Thymus (tissue), 11 donors: ENCODE results near the gene SLX9. TPM values are rescaled to one million over a fixed set of nuclear protein-coding genes. Genes with fewer than 3 reads are reported as not detected.

ENCODE experiments used
- DNase-seq, 9 donors: peaks; one replicate each; pipeline ENCODE4 v3.0.0-alpha.2; 2013; ENCODE audit warnings: low spot score in 9 of 9, low read depth in 6 of 9, missing footprints in 1 of 9
- H3K27ac ChIP-seq, 2 donors: one replicate each; pipeline ENCODE4 v1.5.1; 2013; ENCODE audit warnings: control low read depth in 1 of 2, low read depth in 1 of 2, low read length in 1 of 2, mild to moderate bottlenecking in 1 of 2, moderate library complexity in 1 of 2
- H3K27me3 ChIP-seq, 2 donors: one replicate each; pipeline ENCODE4 v1.5.1; 2013; ENCODE audit warnings: low read length in 1 of 2; ENCODE audit not compliant: control insufficient read depth in 2 of 2, insufficient read depth in 1 of 2
- H3K36me3 ChIP-seq, 2 donors: one replicate each; pipeline ENCODE4 v1.5.1; 2013; ENCODE audit warnings: low read length in 1 of 2, mild to moderate bottlenecking in 1 of 2, moderate library complexity in 1 of 2; ENCODE audit not compliant: control insufficient read depth in 2 of 2, insufficient read depth in 2 of 2
- H3K4me1 ChIP-seq, 2 donors: one replicate each; pipeline ENCODE4 v1.5.1; 2013; ENCODE audit warnings: low read length in 2 of 2; ENCODE audit not compliant: control insufficient read depth in 2 of 2, insufficient read depth in 2 of 2
- H3K4me3 ChIP-seq, 2 donors: one replicate each; pipeline ENCODE4 v1.5.1; 2013; ENCODE audit warnings: low read length in 2 of 2, control low read depth in 1 of 2, mild to moderate bottlenecking in 1 of 2
- H3K9me3 ChIP-seq, 2 donors: one replicate each; pipeline ENCODE4 v1.5.1; 2013; ENCODE audit warnings: low read length in 1 of 2, mild to moderate bottlenecking in 1 of 2; ENCODE audit not compliant: control insufficient read depth in 2 of 2, insufficient read depth in 1 of 2
- WGBS: extraction: QIAGEN DNeasy Blood & Tissue Kit; methylation state at CpG from one replicate; pipeline ENCODE4 v1.1.7; 2013; 5-methylcytosine and 5-hydroxymethylcytosine counted together
- polyA plus RNA-seq: library from polyadenylated mRNA; stranded (reverse); fragments of 200-250 nt; gene quantifications from one replicate; pipeline ENCODE4 v1.2.3, GENCODE V29; 2013
- total RNA-seq: library from RNA; stranded (reverse); fragments of 120-200 nt; gene quantifications from one replicate; pipeline ENCODE4 v1.2.4, GENCODE V29; 2013
- donor health status: healthy.

The SLX9 gene
- total and polyA plus RNA-seq, 2 donors, result 28.4 to 29.0 TPM

DNA sequence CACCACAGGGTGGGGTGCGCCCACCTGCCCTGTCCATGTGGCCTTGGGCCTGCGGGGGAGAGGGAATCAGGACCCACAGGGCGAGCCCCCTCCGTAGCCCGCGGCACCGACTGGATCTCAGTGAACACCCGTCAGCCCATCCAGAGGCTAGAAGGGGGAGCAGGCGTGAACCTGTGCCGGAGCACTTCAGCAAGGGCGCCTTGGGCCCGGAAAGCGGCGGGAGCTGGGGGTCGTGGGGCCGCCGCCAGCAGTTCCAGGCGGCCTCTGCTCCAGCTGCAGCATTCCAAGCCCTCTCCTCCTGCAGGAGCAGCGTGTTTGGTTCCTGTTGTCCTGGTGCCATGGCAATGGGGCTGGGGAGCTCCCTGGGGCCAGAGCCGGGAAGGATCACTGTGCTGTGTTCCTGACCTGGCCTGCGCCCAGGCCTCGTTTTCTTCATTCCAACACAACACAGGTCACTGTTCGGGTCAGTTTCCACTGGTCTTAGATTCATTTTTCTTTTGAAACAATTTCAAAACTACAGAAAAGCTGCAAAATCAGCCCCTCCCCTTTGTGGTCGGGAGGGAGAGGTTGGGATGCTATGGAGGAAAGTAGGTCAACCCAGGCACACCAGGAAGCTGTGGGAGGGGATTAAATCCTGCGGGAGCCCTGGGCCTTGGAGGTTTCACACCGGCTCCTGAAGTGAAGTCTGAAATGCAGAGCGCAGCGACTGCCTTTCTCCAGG, 18.8 kb downstream of the SLX9 start:
- H3K4me1 ChIP-seq, result no peaks in the 10 kb centered on the region
- H3K4me3 ChIP-seq, result no peak overlapping the region
- no peak overlapping the region for H3K27ac ChIP-seq
- 93% methylated on average over 28 of the region's 28 CpGs for WGBS
- H3K36me3 ChIP-seq, result peaks cover 54 to 61% of the 10 kb centered on the region in 2 donors
- no peak for DNase-seq
- peaks cover 0 to 3% of the 10 kb centered on the region in 2 donors for H3K9me3 ChIP-seq
- no peaks in the 10 kb centered on the region for H3K27me3 ChIP-seq

- Histone ChIP-seq H3K36me3 (peaks cover 50 to 55% of the 10 kb centered on the region in 2 donors), H3K4me3 (no peak overlapping the region), H3K27me3 (no peaks in the 10 kb centered on the region), H3K27ac (no peak overlapping the region), H3K9me3 (peaks cover 0 to 3% of the 10 kb centered on the region in 2 donors), H3K4me1 (no peaks in the 10 kb centered on the region)
- WGBS, result 97% methylated on average over 26 of the region's 26 CpGs
- no peak for DNase-seq
Observed at GRCh38 chr21:44959376-44960091, 19.7 kb downstream of the SLX9 start.

- H3K4me1 ChIP-seq, result peaks cover 0 to 7% of the 10 kb centered on the region in 2 donors
- H3K4me3 ChIP-seq, result no peak overlapping the region
- peaks cover 44 to 54% of the 10 kb centered on the region in 2 donors for H3K36me3 ChIP-seq
- 95% methylated on average over 23 of the region's 23 CpGs for WGBS
- H3K9me3 ChIP-seq, result peaks cover 0 to 3% of the 10 kb centered on the region in 2 donors
- no peak for DNase-seq
- no peak overlapping the region for H3K27ac ChIP-seq
- no peaks in the 10 kb centered on the region for H3K27me3 ChIP-seq
Observed at GRCh38 chr21:44960141-44961092, 20.6 kb downstream of the SLX9 start.

DNA sequence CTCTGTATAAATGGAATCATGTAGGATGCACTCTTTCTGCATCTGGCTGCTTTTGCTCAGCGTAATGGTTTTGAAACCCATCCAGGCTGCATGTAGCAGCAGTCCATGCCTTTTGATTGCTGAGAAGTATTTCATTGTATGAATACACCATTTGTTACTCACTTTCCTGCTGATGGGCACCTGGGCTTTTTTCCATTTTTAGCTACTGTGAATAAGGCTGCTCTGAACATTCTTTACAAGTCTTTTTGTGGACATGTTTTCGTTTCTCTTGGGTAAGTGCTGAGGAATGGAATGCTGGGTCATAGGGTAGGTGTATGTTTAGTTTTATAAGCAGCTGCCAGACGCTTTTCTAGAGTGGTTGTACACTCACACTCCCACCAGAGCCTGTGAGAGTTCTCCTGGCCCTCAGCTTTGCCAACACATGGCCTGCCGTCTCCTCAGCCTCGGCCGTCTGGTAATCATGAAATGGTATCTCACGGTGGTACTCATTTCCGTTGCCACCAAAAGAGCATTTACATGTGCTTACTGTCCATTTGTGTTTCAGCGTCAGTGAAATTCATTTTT, 22.7 kb downstream of the SLX9 start:
- Histone ChIP-seq H3K27me3 (no peaks in the 10 kb centered on the region), H3K36me3 (peaks cover 35 to 49% of the 10 kb centered on the region in 2 donors)

GRCh38 chr21:44964381-44964780, 24.6 kb downstream of the SLX9 start:
- Histone ChIP-seq H3K27ac (no peak overlapping the region), H3K4me1 (peaks cover 0 to 40% of the 10 kb centered on the region in 2 donors), H3K27me3 (no peaks in the 10 kb centered on the region), H3K4me3 (no peak overlapping the region), H3K9me3 (no peaks in the 10 kb centered on the region), H3K36me3 (peaks cover 31 to 45% of the 10 kb centered on the region in 2 donors)
- DNase-seq, result no peak
- 98% methylated on average over 12 of the region's 12 CpGs for WGBS

More for the DNA sequence above, 22.7 kb downstream of the SLX9 start:
- no peak for DNase-seq
- Histone ChIP-seq H3K9me3 (peaks cover 0 to 3% of the 10 kb centered on the region in 2 donors), H3K4me1 (peaks cover 0 to 27% of the 10 kb centered on the region in 2 donors), H3K4me3 (no peak overlapping the region), H3K27ac (no peak overlapping the region)
- WGBS, result 98% methylated on average over 9 of the region's 9 CpGs

- WGBS, result 70% methylated on average over 17 of the region's 17 CpGs
- Histone ChIP-seq H3K4me3 (no peak overlapping the region), H3K27me3 (no peaks in the 10 kb centered on the region), H3K27ac (no peak overlapping the region), H3K9me3 (no peaks in the 10 kb centered on the region), H3K4me1 (peaks cover 0 to 49% of the 10 kb centered on the region in 2 donors), H3K36me3 (peaks cover 24 to 45% of the 10 kb centered on the region in 2 donors)
- DNase-seq, result peak in 1 of 9 donors; percentile 14
Observed at GRCh38 chr21:44965251-44966022, 25.6 kb downstream of the SLX9 start.

DNA sequence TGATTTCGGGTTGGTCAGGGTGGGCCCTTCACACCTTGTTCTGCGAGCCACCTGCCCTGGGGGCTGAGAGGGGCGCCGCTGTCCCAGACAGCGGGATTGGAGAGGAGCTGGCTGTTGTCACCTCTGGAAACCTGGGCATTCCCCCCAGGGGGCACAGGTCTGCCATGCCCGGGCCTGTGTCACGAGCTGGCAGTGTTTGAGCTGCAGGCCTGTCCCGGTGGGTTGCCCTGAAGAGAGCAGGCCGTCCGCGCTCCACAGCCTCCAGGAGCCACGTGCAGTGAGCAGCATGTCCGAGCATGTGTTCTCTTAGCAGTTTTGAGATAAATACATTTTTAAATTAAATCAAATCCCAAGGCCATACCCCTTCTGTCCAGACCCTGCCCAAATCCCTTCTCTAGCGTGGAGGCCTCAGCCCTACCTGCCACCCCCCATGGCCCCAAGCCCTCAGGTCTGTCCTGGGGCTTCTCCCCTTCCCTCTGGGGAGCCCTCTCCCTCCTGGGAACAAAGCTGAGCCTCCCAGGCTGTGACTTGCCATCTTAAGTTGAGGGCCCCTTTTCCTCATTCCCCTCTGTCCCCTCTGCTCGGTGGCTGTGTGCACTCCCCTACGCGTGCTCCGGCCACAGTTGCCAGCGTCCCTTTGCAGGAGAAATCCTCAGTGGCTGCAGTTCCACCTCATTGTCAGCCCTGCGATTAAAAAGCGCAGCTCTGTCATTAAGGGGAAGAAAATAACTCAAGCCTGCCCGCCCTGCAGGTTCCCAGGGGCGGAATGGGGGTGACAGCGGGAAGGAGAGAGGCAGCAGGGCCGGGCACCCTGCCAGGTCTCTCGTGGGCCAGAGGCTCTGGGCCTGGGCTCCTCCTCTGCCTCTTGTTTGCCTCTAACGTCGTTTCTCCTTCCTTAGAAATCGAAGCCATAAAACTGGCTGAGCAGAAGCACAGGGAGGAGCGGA, 26.6 kb downstream of the SLX9 start:
- no peaks in the 10 kb centered on the region for H3K9me3 ChIP-seq
- WGBS, result 78% methylated on average over 30 of the region's 30 CpGs
- no peak for DNase-seq
- H3K27ac ChIP-seq, result peak overlapping the region in 1 of 2 donors; percentile 21
- no peak overlapping the region for H3K4me3 ChIP-seq
- H3K36me3 ChIP-seq, result peaks cover 24 to 50% of the 10 kb centered on the region in 2 donors
- H3K27me3 ChIP-seq, result no peaks in the 10 kb centered on the region
- peaks cover 0 to 50% of the 10 kb centered on the region in 2 donors for H3K4me1 ChIP-seq
